HG02642 (cell line): ENCODE results near the gene UGT2A2.

Source experiments
- ATAC-seq: cut with Tn5 transposase; IDR thresholded peaks from one replicate; pipeline ENCODE4 v1.9.1; 2021; ENCODE audit warnings: mild to moderate bottlenecking; ENCODE audit not compliant: unreplicated experiment, poor library complexity

Gene UGT2A2

GRCh38 chr4:69577245-69577644, 62.2 kb downstream of the UGT2A2 start:
- no peak for ATAC-seq

GRCh38 chr4:69576251-69576877, 63.1 kb downstream of the UGT2A2 start:
- no peak for ATAC-seq

GRCh38 chr4:69568787-69569186, 70.7 kb downstream of the UGT2A2 start:
- ATAC-seq: no peak

- ATAC-seq: no peak
Observed at GRCh38 chr4:69563424-69563823, 76.0 kb downstream of the UGT2A2 start.

GRCh38 chr4:69549651-69550050, 89.8 kb downstream of the UGT2A2 start:
- no peak for ATAC-seq

- ATAC-seq: no peak
Observed at GRCh38 chr4:69546134-69546765, 93.2 kb downstream of the UGT2A2 start.
